COLO668 (cell line): Measurements from ENCODE around the gene SPECC1.
"Not testable (repeated sequence)": the region's sequence is repeated elsewhere in the genome, so short reads cannot be mapped to it uniquely, and the experiment has no call there.

Source experiments
- DNase-seq: peaks from one replicate; lab custom pipeline; 2025; ENCODE audit not compliant: unreplicated experiment; lab: John Stamatoyannopoulos, UW

SPECC1 gene

DNA sequence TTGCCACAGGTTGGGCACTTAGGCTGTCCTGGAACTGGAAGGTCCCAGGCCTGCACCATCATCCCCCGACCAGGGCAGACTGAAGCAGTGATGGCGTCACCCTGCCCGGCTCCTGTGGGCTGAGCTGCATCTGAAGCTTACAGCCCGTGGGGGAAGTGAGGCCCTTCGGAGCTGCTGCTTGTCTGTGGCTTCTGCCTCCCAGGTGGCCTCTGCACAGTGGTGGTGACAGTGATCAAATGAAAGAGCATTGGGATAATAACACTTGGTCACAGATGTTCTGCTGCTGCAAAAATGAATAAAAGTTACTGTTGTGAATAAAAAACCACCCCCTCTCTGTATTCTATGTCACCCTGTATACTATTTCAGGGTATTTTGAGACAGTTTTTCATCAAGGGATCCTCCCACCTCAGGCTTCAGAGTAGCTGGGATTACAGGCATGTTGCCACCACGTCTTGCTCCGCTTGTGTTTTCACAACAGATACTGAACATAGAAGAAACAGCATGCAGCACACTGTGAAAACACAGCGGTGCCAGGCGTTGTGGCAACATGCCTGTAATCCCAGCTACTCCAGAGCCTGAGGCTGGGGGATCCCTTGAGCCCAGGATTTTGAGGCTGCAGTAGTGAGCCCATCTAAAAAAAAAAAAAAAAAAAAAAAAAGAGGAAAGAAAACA, 293.2 kb downstream of the SPECC1 start:
- DNase-seq, result no peak

DNA sequence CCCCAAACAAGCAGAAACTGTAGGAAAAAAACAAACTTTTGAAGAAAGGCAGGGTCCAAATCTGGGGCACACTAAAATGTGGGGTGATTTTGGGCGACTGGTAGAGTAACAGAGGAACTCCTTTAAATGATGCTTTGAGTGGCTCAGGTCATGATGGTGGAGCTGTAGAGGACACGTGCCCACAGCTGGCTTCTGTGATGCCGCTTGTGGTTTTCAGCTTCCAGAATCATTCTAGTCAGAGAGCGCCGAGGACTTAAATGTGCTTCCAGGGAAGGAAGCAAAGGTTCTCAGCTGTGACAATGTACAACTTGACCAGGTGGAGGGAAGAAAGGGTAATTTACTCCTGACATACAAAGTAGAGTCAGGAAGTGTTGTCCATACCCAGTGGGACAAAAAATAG, 295.8 kb downstream of the SPECC1 start:
- DNase-seq, result no peak

DNA sequence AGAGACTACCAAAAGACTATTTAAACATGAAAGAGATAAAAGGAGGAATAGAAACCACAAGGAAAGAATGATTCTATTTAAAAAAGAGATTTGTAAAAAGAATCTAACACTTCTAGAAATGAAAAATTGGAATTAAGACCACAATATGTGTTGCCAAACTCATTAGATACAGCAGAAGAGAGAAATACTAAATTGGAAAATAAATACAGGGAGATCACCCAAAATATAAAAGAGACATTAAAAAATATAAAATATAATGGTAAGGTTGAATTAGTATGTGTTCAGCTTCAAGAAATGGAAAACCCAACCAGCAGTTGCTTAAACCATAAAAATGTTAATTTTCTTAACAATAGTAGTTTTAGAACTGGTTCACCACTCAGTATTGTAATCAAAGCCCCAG, 297.8 kb downstream of the SPECC1 start:
- DNase-seq, result no peak

DNA sequence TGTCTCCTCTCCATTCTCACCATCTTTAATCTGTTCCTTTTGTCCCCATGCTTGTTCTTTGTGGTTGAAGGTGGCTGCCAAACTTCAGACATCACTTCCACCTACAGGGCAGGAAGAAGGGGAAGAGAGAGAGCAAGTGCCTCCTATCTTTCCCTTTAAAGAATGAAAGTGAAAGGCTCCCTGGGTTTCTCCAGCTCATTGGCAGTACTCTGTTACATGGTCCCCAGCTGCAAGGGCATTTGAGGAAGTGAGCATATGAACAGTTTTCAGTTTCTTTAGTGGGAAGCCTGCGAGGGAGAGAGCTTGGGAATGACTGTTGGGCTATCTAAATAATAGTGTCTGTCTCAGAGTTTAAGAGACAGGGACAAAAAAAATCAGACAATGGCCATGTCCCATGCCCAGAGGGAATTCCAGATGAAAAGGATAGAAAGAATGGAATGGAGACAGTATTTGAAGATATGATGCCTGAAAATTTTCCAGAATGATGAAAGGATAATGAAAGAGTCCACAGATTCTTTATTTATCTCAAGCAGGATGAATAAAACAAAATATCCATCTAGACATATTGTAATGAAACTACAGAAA, 298.3 kb downstream of the SPECC1 start:
- no peak for DNase-seq

DNA sequence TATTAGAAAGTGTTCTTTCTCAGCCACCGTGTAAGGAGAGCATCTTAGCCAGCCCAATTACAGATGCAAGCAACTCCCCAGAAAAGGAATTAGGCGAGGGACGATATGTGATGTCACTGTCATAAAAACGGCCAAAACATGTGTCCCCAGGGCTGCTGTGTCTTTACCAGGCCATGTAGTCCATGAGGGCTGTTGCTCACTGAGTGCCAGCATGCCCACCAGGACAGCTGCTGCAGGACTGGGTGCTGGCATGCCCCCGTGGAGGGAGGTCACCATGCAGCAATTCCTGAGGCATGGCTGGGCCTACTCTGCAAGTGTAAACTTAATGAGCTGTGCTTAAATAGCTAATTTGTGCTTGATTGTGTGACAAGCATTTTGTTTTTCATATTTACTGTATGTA, 301.3 kb downstream of the SPECC1 start:
- no peak for DNase-seq

DNA sequence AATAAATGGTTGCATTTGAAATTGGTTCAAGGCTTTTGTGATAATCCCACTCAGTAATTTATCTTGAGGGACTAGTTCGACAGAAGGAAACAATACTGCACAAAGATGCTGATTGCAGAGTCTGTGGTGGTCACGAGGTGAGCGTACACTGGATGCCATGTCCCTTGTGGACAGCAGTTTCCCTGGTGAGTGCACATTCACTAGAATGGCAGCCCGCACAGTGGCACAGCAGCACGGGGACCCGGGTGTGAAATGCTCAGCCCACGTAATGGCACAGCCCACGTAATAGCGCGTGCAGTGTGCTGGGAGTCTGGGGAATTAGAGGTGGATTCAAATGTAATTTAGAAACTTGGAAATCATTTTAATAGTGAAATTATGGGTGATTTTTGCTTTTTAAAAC, 304.1 kb downstream of the SPECC1 start:
- DNase-seq, result no peak

DNA sequence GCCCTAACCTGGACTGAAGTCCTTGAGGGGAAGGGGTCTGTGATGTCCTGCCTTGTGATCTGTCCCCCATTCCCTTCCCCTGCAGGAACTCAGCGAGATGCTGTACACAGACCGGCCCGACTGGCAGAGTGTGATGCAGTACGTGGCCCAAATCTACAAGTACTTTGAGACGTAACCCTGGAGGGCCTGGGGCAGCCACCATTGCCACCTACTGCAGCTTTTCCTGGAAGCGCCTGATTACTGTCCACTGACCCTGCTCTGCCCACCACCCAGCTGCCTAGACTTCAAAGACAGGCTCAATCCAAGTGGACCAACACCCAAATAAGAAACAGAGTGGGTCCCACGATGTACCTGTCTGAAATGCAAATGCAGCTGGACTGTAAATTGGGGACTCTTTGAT, 304.7 kb downstream of the SPECC1 start:
- no peak for DNase-seq

DNA sequence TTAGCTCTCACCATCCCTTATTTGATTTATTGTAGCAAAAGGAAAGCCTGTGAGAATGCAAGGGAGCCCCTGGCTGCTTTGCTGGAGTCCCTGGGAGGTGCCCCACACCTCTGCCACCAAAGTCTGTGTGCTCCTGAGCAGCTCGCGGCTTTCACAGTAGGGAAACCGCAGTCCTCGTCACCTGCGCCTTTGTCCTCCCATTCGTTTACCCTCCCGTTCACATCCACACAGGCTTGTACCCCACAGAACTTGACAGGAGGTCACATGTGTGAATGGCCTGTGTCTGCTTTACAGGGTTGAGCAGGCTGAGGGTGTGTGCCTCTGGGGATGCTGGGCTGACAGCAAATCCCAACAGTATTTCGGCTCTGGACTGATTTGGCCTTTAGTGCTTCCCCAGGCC, 305.7 kb downstream of the SPECC1 start:
- peak; percentile 20 for DNase-seq

DNA sequence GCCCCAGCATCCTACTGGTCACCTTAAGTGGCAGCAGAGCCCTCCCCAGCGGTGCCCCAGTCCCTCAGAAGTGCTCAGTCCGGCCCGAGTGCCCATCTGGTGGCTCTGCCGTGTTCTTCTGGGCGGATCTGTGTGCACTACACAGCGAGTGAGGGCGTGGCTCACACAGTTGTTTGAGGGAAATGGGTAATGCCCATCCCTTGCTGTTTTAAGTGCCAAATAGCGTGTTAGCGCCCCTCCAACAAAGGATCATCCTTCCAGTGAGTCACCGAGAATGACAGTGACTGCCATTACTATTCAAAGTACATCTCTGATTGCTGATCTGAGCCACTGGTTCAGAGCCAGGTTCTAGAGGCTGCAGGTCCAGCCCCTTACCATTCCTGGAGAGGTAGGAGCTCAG, 306.2 kb downstream of the SPECC1 start:
- peak; percentile 57 for DNase-seq

DNA sequence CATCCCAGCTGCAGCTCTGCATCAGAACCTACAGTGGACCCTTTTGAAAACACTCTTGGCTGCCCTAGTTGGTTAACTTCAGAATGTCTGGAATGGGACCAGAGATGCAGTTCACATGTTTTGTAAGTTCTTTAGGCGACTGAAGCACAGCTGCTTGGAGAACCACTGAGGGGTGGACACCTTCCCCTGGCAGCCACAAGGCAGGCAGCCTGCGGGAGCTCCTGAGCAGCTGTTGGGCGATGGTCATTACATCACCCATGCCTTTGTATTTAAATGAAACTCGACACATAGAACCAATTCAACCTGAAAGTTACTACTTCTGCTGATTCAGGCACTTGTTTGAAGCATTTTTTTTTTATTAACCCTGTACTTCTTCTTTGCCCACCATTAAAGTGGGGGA, 306.7 kb downstream of the SPECC1 start:
- DNase-seq, result peak; percentile 37

DNA sequence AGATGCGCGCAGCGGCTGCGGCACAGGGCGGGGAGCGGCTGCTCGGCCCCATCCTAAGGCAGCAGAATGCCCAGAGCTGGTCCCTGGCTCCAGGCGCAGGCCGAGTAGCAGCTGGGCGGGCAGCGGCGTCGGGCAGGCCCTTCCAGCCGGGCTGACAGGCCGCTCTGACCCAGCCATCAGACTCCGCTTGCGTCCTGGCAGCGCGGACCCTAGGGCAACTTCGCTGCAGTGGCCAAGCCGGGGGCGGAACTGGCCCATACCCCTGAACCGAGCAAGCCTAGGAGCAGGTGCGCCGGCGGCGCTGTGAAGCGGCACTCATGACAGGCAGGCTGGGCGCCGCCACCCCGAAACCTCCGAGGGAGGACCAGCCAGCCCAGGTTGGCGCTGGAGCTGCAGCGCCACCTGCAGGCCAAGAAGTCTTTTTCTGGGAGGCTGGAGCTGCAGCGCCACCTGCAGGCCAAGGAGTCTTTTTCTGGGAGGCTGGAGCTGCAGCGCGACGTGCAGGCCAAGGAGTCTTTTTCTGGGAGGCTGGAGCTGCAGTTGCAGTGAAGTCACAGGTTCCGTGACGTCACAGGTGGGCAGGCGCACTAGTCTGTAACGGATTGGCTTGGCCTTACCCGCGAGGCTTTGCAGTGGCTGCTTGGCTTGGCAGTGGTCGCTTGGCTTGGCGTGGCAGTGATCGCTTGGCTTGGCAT, 311.5 kb downstream of the SPECC1 start:
- DNase-seq, result peak; percentile 53

DNA sequence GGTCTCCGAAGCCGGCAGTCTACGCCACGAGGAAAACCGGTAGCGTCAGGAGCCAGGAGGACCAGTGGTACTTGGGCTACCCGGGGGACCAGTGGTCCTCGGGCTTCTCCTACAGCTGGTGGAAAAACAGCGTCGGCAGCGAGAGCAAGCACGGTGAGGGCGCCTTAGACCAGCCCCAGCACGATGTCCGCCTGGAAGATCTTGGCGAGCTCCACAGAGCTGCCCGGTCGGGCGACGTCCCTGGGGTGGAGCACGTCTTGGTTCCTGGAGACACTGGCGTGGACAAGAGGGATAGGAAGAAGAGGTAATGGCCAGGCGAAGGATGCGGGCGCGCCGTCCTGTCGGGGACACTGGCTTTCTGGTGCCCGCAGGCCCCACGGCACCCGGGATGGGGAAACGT, 312.2 kb downstream of the SPECC1 start:
- DNase-seq, result not testable (repeated sequence)

DNA sequence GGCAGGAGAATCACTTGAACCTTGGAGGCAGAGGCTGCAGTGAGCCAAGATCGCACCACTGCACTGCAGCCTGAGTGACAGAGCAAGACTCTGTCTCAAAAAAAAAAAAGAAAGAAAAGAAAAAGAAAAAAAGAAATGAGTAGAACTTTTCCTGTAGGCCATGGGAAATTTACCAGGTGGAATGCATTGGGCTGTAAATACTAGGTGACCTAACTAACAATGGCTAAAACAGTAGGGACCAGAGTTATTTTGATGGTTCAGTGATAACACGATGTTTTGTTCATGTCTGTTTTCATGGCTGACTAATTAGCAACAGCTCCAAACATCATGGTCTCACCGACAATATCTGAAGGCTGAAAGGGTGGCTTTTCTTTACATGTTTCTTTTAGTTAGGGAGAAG, 318.6 kb downstream of the SPECC1 start:
- not testable (repeated sequence) for DNase-seq

DNA sequence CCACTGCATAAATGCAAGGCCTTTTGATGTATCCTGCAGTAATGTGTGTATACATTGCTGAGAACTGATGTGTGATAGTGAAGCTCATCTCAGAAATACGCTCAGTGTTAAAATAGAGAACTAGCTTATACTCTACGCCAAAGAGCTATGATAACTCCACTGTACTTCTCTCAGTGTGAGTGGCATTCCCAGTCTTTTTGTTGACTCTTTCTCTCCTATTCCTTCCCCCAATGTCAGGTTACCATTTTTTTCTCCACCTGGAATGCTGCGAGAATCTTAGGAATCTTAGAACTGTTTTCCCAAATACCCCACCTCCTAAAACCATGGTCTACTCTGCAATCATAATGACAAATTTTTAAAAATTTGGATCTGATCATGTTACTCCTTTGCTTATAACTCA, 342.2 kb downstream of the SPECC1 start:
- DNase-seq, result not testable (repeated sequence)

DNA sequence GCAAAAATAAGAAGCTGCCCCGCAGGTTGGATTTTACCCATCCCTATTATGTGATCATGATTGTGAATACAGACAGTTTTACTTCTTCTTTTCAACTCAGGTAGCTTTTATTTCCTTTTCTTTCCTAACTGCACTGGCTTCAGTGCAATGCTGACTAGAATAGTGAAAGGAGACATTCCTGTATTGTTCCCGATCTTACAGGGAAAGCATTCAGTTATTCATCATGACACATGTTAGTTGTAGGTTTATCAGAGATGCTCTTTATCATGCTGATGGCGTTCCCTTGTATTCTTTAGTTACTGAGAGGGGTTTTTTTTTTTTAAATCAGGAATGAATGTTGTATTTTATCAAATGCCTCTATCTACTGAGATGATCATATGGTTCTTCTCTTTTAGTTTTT, 343.4 kb downstream of the SPECC1 start:
- not testable (repeated sequence) for DNase-seq

DNA sequence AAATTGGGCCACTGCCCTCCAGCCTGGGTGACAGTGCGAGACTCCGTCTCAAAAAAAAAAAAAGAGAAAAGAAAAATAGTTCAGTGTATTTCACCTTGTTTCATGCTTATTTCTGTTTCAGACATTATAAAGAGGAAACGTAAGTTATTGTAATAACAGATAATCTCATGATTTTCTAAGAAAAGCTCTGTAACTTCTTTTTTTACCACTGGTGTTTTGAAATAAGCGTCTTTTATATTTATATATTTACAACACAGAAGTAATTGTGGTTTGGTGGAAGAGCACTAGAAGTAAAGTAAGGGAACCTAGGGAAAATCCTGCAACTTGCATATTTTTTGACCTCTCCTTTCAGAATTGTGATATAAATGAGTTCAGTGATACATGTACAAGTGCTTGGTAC, 354.7 kb downstream of the SPECC1 start:
- DNase-seq, result not testable (repeated sequence)
